NCI-H2029 treated with DMSO at 0.1 percent for 48 hours (cell line): Measurements from ENCODE around the gene BANF2.
A peak's percentile ranks its signal among the peaks of the same experiment; 100 is the strongest.
"Not testable (repeated sequence)": the region's sequence is repeated elsewhere in the genome, so short reads cannot be mapped to it uniquely, and the experiment has no call there.

Experiments
- DNase-seq: peaks from one replicate; lab custom pipeline; 2025; lab: John Stamatoyannopoulos, UW

BANF2 gene

DNA sequence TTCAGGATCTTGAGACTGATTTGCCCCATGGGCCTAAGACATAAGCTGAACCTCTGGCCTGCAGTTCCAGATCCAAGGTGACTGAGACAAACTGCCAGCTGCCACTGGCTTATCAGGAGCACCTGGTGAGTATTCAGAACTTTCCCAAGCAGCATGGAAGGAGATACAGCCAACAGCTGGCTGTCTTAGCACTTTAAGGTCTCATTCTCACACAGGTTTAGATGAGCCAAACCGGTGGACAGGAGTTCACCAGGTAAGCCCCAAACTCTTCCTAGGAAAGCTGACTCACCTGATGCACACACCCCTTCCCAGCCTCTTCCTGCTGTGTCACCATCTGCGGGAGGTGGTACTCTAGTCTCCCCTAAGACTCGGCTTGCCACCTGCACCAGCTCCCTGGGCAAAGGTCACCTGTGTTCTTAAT, at the start of gene BANF2:
TSS of gene BANF2 (plus strand) at position 36 of the 421 bp plus-strand sequence. CDS start 25,060 bp downstream, outside the sequence.
- DNase-seq, result no peak

DNA sequence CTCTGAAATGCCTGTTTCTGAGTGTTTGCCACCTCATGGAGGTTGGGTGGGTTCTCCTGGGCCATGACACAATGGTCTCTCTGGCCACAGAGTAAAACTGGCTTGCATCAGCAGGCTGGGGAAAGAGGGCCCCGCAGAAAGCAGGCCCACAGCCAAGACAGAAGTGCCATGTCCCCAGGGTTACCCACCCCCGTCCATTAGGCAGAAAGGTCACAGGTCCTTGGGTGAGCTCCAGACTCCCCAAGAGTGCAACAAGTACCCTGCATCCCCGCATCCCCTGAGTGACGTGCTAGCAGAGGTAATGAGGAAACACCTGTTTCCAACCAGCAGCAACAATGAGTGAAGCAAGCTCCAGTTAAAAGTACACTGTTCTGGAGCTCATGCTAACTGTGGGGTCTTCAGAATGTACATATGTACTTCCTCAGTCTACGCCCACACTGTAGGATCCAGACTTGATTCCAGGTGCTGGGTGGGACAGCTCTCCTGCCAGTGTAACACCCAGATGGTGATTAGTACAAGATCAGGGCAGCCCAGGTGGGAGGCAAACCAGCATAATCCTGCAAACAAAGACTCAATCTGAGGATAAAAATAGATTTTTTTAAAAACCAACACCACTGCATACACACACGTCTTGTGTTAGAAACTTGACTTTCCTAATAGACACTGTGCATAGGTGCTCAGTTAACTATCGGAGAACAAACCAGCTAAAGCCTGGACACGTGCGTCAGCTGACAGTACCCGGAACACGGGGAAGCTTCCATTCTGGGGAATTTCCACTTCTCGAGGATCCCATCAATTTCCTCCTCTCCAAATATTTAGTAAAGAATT, 49.3 kb upstream of the BANF2 start:
- DNase-seq, result no peak

DNA sequence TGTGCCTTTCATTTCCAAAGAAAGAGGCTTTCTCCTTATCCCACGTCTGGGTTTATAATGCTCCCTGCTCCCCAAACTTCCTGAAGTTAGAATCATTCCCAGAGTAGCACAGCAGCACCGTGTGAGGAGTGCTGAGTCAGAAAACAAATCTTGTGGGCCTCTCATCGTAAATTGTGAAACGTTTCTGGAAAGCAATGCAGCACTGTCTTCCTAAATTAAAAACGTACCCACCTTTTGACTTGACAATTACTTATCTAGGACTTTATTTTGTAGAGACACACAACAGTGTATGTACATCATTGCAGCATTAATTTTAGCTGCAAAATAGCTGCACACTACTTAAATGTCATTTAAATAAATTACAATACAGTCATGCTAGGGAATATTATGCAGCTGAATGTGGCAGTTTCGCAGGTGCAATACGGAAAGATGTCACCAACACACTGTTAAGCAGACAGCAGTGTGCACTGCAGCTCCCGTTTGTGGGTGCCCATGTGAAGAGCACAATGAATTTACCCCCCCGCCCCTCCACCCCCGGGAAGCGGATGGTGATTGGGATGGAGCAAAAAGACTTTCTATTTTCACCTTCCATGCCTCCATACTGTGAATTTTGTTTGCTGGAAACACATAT, 48.5 kb upstream of the BANF2 start:
- no peak for DNase-seq

DNA sequence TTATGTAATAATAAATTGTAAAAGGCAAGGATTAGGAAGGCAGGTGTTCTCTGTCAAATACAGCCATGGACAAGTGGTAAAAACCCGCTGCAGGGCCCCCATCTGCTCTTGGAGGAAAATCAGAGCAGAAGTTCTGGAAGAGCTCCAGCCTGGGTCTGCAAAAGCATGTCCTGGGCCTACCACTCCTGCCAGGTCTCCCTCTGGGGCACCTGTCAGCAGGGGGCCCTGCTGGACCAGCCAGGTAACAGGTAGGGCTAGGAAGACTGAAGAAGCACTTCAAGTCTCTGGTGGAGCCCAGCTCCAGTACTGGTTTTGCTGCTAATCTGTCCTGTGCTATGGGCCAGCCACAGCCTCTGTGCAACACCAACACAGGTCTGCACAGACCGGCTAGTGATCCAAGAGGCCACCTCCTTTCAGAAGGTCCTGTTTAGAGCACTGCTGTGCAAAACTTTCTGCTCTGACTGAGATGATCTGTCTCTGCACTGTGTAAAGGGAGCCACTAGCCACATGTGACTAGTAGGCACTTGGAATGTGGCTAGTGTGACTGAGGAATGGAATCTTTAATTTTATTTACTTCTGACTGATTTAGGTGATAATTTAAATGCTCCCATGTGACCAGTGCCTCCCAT, 47.9 kb upstream of the BANF2 start:
- DNase-seq, result peak; percentile 8

DNA sequence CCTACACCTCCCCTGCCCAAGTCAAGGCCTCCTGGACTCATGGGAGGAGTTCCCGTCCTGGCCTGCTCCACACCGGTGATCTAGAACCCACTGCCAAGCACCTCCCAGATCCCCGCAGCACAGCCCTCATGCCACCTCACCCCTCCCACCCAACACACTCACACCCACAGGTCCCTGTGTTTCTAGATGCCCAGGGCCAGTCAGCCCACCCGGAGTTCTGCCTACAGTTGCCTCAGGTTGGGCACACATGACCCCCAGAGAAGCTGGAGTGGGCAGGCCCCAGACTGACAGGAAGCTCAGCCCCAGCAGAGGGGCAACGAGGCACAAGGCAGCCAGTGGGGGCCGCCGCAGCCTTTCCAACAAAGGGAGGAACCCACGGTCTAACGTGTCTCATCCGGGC, 47.4 kb upstream of the BANF2 start:
- DNase-seq, result no peak

DNA sequence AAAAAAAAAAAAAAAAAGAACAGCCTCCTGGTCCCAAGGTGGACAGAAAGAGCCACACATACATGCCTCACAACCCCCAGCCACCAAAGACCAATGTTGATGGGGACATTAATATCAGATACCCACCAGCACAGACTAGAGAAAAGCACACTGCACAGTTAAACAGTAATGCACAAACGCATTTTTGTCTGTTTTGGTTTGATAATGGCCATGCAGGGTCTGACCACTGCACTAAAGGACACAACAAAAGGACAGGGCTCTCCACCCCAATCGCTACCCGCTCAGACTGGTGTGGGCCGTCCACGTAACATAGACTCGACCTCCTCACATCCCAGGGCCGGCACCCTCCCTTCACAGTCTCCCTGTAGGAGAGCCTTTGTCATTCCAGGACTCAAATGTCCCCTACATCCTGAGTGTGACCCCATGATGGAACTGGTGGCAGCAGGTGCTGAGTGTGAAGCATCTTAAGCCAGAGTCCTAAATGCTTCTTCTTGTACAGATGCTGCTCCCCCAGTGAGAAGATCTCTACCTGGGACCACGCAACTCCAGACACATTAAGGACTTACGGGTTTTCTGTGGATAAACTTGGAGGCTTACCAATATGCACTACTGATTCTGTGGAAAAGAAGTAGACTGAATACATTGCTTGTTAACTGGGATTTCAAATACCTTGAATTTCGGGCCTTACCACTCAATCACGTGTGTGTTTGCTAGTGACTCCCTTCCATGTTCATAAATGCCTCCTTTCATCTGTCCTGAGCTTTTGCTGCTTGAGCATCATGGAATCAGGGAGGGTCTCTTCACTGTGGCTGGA, 45.7 kb upstream of the BANF2 start:
- DNase-seq, result no peak

DNA sequence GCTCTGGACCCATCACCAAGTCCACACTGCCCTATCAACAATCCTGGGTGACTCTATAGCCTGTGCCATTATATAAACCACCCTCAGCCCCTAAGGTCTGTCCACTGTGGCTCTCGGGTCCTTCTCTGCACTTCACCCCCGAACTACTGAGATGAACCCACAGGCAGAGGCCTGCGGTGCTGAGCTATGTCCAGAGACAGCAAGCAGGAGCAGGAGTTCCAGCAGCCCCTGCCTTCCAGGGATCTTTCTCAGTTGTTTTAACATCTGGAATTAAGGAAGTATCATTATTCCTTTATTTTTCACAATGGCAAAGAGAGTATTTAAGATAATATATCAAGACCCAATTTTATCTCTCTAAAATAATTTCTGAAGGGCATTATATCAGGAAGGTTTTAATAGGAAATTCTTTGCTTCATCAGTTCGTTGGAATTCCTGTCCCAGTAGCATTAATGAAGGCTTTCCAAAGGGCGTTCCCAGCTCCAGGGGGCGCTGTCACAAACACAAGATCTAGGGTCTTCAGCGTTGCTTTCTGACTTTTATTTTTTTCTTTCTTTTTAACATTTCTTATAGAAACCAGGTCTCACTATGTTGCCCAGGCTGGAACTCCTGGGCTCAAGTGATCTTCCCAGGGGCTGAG, 45.0 kb upstream of the BANF2 start:
- DNase-seq, result no peak

DNA sequence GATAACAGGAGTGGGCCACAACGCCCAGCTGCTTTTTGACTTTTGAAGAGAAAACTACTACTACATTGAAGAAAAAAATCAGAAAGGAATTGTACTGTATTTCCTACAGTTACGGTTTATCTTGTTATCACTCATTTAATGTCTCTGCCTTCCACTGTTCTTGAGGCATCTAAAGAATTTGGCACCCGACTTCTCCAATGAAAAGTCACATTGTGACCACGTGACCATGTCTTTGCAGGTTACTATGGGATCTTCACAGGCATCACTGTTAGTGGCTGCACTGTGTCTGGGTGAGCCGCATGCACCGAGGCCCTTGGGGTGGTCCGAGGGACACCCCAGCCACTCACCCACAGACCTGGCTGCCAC, 44.5 kb upstream of the BANF2 start:
- no peak for DNase-seq

DNA sequence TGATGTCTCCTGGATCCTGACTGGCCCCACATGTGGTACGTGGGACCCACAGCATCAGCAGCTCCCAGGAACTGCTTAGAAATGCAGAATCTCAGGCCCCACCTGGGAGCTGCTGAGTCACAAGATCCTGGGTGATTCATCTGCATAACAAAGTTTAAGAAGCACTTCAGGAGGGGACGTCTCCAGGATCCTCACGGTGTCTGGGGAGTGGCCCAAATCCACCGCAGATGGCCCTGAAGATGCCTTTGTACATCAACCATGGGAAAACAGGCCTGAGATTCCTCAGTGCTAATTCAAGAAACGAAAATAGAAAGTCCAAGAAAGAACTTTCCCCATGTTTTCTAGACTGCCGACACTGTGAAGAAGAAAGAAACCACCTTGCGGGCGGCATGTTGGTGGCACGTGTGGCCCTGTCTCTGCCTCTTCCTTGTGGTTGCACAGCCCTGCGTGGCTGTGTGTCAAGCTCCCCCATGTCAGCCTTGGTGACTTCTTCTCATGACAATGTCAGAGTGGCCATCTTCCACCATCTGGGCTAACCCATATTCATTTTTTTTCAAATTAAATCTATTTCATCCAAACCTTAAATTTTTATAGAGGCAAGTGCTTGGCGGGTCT, 43.8 kb upstream of the BANF2 start:
- no peak for DNase-seq

DNA sequence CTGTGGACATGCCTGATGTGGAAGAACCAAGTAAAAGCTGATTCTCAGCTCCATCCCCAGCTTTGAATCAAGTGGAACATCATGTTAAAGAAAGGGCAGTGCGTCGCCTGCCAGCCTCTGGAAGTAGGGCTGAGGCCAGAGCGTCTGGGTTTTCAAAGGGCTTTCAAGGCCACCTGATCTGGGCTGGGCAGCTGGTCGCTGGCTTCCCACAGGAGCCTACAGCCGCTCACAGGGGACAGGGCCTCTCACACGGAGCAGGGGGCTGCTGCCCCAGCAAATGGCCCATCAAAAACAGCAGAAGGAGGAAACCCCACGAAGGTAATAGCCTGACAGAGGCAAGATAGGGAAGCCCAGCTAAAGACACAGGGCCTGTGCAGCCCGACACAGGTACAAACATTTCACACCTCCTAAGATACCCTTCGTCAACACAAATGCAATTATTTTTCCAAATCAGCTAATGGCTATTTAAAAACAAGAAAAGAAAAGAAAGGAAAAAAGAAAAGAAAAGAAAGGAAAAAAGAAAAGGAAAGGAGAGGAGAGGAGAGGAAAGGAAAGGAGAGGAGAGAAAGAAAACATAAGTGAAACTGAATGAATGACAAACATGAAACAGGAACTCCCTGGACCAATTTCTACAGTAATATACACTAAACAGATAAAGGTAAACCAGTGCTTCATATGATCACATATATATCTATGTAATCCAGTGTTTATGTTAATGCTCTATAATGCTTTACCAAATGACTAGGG, 42.5 kb upstream of the BANF2 start:
- no peak for DNase-seq

DNA sequence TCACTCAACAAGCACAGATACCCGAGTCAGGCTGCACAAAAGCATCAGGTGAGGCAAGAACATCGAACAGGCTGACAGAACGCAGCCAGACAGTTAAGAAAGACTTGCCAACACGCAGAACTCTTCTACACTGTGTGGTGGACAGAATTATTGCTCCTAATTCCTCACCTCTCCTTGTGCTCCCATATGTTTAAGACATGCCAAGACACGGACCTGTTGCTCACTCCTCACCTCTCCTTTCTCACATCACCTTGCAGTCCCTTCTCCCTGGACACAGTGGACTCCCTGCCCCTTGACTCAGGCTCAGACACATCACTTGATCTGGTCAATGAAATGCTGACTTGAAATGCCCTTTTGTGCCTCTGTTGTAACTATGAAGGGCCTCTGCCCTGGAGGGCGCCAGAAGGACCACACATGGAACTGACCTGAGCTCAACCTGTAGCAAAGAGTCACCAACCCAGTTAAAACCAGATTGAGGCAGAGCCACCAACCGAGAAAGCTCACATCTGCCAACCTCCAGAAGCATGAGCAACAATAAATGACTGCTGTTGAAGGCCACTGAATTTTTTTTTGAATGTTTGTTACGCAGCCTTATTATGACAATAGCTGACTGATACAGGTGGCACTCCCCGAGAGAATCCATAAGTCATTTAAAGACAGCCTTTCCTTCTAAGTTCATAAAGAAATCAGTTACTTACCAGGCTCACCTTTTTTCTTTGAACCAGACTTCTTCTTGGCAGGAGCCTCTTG, 41.7 kb upstream of the BANF2 start:
- DNase-seq, result no peak

DNA sequence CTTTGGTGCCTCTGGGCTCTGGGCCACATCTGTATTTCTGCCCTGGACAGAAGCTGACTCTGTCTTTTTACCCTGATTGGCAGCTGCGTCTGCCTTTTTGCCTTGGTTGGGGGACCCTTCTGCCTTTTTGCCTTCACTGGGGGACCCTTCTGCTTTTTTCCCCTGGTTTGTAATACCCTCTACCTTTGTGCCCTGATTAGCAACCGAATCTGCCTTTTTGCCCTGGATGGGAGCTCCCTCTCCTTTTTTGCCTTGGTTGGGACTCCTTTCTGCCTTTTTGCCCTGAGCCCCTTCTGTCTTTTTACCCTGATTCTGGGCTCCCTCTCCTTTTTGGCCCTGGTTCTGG, 41.1 kb upstream of the BANF2 start:
- no peak for DNase-seq

DNA sequence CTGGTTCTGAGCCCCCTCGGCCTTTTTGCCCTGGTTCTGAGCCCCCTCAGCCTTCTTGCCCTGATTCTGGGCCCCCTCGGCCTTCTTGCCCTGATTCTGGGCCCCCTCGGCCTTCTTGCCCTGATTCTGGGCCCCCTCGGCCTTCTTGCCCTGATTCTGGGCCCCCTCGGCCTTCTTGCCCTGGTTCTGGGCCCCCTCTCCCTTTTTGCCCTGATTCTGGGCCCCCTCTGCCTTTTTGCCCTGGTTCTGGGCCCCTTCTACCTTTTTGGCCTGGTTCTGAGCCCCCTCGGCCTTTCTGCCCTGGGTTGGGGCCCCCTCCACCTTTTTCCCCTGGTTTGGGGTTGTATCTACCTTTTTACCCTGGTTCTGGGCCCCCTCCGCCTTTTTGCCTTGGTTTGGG, 40.4 kb upstream of the BANF2 start:
- DNase-seq, result not testable (repeated sequence)

DNA sequence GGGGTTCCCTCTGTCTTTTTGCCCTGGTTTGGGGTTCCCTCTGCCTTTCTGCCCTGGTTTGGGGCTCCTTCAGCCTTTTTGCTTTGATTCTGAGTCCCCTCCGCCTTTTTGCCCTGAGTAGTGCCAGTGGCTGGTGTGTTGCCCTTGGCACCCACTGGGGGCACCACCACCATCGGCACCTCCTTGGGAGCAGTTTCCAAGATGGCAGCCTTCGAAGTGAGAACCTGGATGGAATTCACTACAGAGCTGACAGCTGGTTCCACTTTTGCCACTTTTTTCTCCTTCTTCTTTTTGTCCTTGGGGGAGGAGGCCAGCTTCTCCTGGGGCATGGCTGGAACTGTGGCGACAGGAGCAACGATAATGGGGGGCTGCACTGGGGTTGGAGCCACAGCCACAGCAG, 40.0 kb upstream of the BANF2 start:
- no peak for DNase-seq

DNA sequence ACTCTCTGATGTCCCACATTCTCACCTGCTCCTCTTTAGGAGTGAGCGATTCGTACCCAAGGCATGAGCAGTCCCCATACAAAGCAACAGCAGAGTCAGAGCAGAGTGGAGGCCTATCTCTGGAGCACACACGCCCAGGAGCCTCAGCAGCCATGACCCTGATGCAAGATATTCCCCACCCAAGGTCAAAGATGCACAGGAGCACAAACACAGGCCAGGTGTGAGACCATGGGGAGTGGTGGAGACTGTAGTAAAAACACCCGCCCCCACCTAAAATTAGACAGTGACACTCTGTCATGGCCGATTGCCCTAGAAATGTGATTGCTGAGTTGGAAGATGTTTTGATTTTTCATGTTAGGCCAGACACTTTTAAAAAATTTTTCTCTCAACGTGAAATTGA, 39.1 kb upstream of the BANF2 start:
- DNase-seq, result no peak

DNA sequence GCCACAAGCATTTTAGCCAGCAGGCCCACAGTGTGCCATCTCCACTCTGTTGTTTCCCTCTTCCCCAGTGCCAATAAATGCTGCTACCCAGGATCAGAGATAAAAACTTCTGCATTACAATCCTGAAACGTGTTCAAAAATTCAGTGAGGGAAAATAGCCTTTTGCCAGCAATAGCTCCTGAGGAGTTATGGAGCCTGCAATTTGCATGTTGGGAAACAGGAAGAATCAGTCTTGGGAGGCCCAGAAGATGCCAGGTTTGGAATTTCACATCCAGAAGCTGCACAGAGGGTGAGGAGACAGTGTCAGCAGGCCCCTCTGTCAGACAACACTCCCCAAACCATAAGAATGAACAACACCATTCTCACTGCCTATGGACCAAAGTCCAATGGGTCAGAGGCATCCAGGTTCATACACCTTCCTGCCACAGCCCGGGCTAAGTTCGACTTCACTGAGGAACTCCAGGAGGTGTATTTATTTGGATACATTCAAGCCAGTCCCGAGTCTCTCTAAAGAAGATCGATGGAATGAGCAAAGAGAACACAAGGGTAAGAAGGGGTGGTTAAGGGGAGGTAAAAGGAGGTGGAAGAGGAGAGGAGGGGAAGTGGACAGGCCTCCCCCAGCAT, 38.5 kb upstream of the BANF2 start:
- no peak for DNase-seq

DNA sequence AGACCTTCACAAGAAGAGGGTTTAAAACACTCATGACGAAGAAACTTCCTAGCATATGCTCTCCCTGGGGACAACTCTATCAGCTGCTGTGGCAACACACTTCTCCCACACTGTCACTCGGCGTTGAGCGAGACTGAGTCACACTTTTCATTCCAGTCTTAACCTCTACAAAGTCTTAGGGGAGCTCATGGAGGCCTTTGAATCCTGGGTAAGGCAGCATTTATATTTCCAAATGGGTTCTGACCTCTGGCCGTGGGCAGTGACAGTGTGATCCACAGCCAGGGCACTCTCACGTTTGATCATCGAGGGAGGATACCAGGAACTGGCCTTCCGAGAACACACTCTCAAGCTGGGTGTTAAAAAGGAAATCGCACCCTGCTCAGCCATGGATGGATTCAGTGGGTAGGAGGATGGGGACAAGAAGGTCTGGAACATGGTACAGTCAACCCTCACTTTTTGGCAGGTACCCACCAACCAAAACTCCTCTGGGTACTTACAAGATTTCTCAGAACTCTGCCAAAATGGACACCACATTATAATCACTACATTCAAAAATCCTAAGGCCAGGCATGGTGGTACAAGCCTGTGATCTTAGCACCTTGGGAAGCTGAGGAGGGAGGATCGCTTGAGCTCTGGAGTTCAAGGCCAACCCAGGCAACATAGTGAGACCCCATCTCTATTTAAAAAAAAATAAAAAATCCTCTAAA, 37.3 kb upstream of the BANF2 start:
- no peak for DNase-seq

DNA sequence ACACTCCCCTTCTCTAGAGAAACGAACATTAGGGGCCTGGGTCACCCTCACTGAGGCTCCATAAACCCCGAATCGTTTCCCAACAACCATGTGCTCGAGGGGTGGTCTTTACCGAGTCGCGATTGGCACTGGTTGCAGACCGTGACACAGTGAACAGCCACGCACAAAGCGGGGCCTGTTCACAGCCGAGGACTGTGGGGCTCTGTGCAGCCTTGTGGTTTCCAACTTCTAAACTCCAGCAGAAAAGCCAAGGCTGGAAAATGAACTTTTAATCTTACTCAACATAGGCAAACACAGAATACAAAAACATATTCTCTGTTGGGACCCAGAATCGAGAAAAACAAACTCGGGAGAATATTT, 36.7 kb upstream of the BANF2 start:
- no peak for DNase-seq

DNA sequence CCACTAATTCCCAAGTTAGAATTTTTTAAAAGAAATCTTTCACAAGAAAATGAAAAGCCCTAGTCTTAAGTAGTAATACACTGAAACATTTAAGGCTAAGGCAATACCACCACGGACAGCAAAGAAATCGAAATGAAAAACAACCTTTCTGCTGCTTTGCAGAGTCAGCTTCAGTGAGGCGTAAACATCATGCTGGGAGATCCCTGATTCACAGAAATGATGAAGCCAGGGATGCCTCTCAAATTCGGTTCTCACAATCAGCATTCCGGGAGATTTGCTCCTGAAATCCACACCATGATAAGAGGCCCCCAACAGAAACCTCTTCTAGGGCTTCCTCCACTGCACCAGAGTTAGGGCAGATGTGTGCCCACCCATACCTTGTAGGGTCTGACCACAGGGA, 36.3 kb upstream of the BANF2 start:
- DNase-seq, result no peak
